ENCODE results near the gene SAFB.

Gene SAFB

DNA sequence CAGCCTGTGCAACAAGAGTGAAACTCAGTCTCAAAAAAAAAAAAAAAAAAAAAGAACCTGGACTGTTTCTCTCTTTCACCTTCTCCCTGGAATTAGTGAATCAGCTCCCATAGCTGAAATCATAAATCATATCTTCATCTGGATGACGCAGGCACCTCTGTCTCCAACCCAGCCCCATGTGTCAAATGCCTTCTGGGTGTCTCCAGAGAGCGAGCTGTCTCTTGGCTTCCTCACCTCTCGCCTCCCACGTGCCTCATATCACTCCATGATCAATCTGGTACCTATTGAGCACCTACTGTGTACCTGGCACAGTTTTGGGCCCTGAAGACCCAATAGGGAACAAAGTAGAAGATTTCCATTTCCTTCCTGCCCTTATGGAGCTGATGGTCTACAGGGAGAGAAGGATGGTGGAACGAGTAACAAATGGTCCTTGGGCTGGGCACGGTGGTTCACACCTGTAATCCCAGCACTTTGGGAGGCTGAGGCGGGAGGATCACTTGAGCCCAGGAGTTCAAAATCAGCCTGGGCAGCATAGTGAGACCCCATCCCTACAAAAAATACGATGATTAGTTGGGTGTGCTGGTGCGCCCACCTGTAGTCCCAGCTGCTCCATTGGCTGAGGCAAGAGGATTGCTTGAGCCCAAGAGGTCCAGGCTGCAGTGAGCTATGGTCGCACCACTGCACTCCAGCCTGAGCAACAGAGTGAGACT lies 60.4 kb downstream of the SAFB start:
- ATAC-seq = no peak
- TF ChIP-seq TOX (CRISPR knock-in tag; IDR thresholded peaks at IDR 0.05; ENCODE audit: borderline replicate concordance) = no peak
- TF ChIP-seq, protein P1, sequence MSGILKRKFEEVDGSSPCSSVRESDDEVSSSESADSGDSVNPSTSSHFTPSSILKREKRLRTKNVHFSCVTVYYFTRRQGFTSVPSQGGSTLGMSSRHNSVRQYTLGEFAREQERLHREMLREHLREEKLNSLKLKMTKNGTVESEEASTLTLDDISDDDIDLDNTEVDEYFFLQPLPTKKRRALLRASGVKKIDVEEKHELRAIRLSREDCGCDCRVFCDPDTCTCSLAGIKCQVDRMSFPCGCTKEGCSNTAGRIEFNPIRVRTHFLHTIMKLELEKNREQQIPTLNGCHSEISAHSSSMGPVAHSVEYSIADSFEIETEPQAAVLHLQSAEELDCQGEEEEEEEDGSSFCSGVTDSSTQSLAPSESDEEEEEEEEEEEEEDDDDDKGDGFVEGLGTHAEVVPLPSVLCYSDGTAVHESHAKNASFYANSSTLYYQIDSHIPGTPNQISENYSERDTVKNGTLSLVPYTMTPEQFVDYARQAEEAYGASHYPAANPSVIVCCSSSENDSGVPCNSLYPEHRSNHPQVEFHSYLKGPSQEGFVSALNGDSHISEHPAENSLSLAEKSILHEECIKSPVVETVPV (CRISPR knock-in tag; IDR thresholded peaks at IDR 0.05) = no peak
- no peak for TF ChIP-seq PPARA (CRISPR knock-in tag; IDR thresholded peaks at IDR 0.05; ENCODE audit: borderline replicate concordance)
- TF ChIP-seq ZNF70 (CRISPR knock-in tag; IDR thresholded peaks at IDR 0.05) = no peak
- no peak for TF ChIP-seq TCF4 (CRISPR knock-in tag; IDR thresholded peaks at IDR 0.05; ENCODE audit: borderline replicate concordance)
- TF ChIP-seq BACH2 (CRISPR knock-in tag; IDR thresholded peaks at IDR 0.05; ENCODE audit: borderline replicate concordance) = no peak
- TF ChIP-seq ZNF8 (CRISPR knock-in tag; IDR thresholded peaks at IDR 0.05) = no peak

DNA sequence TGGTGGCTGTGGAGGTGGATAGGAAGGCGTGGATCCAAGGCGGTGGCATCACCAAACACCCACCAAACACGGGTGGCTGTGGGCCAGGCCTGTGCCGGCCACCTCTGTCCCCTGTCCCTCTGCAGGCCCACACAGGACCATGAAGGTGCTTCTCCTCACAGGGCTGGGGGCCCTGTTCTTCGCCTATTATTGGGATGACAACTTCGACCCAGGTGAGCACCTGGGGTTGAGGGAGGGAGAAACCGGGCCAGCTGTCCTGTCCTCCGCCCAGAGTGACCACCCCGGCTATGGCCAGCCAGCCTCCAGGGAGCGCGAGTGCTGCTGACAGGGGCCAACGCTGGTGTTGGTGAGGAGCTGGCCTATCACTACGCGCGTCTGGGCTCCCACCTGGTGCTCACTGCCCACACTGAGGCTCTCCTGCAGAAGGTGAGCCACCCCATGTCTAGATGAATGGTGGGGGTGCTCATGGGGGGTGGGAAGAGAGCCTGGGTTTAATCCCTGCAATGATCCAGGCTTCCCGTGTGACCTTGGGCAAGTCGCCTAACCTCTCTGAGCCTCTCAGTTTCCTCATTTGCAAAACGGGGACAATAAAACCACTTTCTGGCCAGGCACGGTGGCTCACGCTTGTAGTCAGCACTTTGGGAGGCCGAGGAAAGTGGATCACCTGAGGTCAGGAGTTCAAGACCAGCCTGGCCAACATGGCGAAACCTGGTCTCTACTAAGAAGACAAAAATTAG lies 62.0 kb downstream of the SAFB start:
- no peak for TF ChIP-seq ZFP30 (CRISPR knock-in tag; IDR thresholded peaks at IDR 0.05)
- no peak for ATAC-seq

DNA sequence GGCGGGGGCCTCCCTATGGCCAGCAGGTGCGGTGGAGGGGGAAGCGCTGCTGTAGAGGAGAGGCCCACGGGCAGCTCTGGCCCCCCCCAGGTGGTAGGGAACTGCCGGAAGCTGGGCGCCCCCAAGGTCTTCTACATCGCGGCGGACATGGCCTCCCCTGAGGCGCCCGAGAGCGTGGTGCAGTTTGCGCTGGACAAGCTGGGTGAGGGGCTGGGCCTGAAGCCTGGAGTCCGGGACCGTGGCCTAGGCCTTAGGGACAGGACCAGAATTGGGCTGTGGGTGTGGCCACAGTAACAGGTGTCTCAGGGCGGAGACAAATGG lies 63.4 kb downstream of the SAFB start:
- TF ChIP-seq CSDC2 (CRISPR knock-in tag; IDR thresholded peaks at IDR 0.05) (no peak), OSR1 (CRISPR knock-in tag; IDR thresholded peaks at IDR 0.05) (no peak), ISL1 (CRISPR knock-in tag; IDR thresholded peaks at IDR 0.05) (no peak), GLIS3 (CRISPR knock-in tag; IDR thresholded peaks at IDR 0.05) (no peak), ZNF565 (CRISPR knock-in tag; conservative IDR thresholded peaks at IDR 0.05; ENCODE audit: low read depth) (no peak), PPARA (CRISPR knock-in tag; IDR thresholded peaks at IDR 0.05; ENCODE audit: borderline replicate concordance) (no peak), SNAI2 (CRISPR knock-in tag; IDR thresholded peaks at IDR 0.05) (no peak), TCF4 (CRISPR knock-in tag; IDR thresholded peaks at IDR 0.05; ENCODE audit: borderline replicate concordance) (no peak), ZNF8 (CRISPR knock-in tag; IDR thresholded peaks at IDR 0.05) (no peak), ZFP3 (CRISPR knock-in tag; IDR thresholded peaks at IDR 0.05) (no peak), RARB (CRISPR knock-in tag; IDR thresholded peaks at IDR 0.05) (no peak), ESRRG (CRISPR knock-in tag; IDR thresholded peaks at IDR 0.05) (no peak)
- TF ChIP-seq, protein P1 (CRISPR knock-in tag; IDR thresholded peaks at IDR 0.05) = no peak
- TF ChIP-seq, protein P2, sequence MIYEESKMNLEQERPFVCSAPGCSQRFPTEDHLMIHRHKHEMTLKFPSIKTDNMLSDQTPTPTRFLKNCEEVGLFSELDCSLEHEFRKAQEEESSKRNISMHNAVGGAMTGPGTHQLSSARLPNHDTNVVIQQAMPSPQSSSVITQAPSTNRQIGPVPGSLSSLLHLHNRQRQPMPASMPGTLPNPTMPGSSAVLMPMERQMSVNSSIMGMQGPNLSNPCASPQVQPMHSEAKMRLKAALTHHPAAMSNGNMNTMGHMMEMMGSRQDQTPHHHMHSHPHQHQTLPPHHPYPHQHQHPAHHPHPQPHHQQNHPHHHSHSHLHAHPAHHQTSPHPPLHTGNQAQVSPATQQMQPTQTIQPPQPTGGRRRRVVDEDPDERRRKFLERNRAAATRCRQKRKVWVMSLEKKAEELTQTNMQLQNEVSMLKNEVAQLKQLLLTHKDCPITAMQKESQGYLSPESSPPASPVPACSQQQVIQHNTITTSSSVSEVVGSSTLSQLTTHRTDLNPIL (CRISPR knock-in tag; IDR thresholded peaks at IDR 0.05; ENCODE audit: low read depth) = no peak
- TF ChIP-seq, protein P3, sequence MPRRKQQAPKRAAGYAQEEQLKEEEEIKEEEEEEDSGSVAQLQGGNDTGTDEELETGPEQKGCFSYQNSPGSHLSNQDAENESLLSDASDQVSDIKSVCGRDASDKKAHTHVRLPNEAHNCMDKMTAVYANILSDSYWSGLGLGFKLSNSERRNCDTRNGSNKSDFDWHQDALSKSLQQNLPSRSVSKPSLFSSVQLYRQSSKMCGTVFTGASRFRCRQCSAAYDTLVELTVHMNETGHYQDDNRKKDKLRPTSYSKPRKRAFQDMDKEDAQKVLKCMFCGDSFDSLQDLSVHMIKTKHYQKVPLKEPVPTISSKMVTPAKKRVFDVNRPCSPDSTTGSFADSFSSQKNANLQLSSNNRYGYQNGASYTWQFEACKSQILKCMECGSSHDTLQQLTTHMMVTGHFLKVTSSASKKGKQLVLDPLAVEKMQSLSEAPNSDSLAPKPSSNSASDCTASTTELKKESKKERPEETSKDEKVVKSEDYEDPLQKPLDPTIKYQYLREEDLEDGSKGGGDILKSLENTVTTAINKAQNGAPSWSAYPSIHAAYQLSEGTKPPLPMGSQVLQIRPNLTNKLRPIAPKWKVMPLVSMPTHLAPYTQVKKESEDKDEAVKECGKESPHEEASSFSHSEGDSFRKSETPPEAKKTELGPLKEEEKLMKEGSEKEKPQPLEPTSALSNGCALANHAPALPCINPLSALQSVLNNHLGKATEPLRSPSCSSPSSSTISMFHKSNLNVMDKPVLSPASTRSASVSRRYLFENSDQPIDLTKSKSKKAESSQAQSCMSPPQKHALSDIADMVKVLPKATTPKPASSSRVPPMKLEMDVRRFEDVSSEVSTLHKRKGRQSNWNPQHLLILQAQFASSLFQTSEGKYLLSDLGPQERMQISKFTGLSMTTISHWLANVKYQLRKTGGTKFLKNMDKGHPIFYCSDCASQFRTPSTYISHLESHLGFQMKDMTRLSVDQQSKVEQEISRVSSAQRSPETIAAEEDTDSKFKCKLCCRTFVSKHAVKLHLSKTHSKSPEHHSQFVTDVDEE (CRISPR knock-in tag; IDR thresholded peaks at IDR 0.05) = no peak
- no peak for ATAC-seq

DNA sequence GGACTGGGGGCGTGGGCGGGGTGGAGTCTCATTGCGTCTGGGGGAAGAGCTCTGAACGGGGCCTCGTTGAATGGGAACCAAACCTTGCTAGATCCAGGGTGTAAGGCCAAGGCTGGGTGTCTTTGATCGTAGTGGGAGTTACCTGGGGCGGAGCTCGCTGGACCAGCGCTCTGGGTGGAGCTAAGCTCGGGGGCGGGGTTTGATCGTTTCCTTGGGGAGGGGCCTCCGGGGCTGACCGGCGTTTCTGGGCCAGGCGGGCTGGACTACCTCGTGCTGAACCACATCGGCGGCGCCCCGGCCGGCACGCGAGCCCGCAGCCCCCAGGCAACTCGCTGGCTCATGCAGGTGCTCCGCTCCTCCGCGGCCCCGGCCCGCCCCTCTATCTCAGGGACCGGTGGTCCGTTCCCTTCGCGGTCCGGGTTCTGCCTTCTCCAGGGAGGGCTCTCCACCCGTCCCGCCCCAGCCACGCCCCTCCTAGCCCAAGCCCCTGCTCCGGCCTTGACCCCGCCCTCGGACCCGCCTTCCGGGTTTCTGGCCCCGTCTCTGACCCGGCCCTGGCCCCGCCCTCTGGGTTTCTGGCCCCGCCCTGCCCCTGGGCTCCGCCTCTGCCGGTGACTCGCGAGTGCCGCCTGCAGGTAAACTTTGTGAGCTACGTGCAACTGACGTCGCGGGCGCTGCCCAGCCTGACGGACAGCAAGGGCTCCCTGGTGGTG lies 63.9 kb downstream of the SAFB start:
- peak; percentile 77 for ATAC-seq
- TF ChIP-seq SNAI2 (CRISPR knock-in tag; IDR thresholded peaks at IDR 0.05) = no peak
- TF ChIP-seq, protein P1 (CRISPR knock-in tag; IDR thresholded peaks at IDR 0.05) = no peak
- TF ChIP-seq ARNTL (CRISPR knock-in tag; IDR thresholded peaks at IDR 0.05; ENCODE audit: borderline replicate concordance, low read depth) = no peak
- no peak for TF ChIP-seq ZNF8 (CRISPR knock-in tag; IDR thresholded peaks at IDR 0.05)
- no peak for TF ChIP-seq PPARA (CRISPR knock-in tag; IDR thresholded peaks at IDR 0.05; ENCODE audit: borderline replicate concordance)
- no peak for TF ChIP-seq TOX (CRISPR knock-in tag; IDR thresholded peaks at IDR 0.05; ENCODE audit: borderline replicate concordance)
- no peak for TF ChIP-seq BACH2 (CRISPR knock-in tag; IDR thresholded peaks at IDR 0.05; ENCODE audit: borderline replicate concordance)
- TF ChIP-seq ZNF565 (CRISPR knock-in tag; conservative IDR thresholded peaks at IDR 0.05; ENCODE audit: low read depth) = no peak
- no peak for TF ChIP-seq ESRRG (CRISPR knock-in tag; IDR thresholded peaks at IDR 0.05)
- TF ChIP-seq ZNF70 (CRISPR knock-in tag; IDR thresholded peaks at IDR 0.05) = no peak
- TF ChIP-seq RARB (CRISPR knock-in tag; IDR thresholded peaks at IDR 0.05) = no peak
- TF ChIP-seq ZFP30 (CRISPR knock-in tag; IDR thresholded peaks at IDR 0.05) = no peak
- no peak for TF ChIP-seq OSR1 (CRISPR knock-in tag; IDR thresholded peaks at IDR 0.05)
